Thoracic aorta (tissue), 2 donors: ENCODE data around the gene ARHGEF28. TPM values are rescaled to one million over a fixed set of nuclear protein-coding genes. Genes with fewer than 3 reads are reported as not detected.

Source experiments
- ATAC-seq: fragments of 150-250 bp; one replicate; pipeline ENCODE4 v1.8.0; 2017; ENCODE audit warnings: low read depth; ENCODE audit not compliant: insufficient number of reproducible peaks, low FRiP score
- DNase-seq: peaks from one replicate; pipeline ENCODE4 v3.0.0-alpha.2; 2020; ENCODE audit warnings: low spot score
- H3K27ac ChIP-seq, 2 donors: fragments of 200-600 bp; sonication (generic); 1 replicate in 1 of 2; 2 replicates in 1 of 2; pipeline ENCODE4 v1.5.1; 2016; ENCODE audit warnings: mild to moderate bottlenecking in 2 of 2, moderate library complexity in 2 of 2
- H3K27me3 ChIP-seq: fragments of 200-600 bp; sonication (generic); replicated peaks from 2 replicates; pipeline ENCODE4 v1.6.0; 2016; ENCODE audit warnings: mild to moderate bottlenecking; ENCODE audit not compliant: insufficient read depth
- H3K36me3 ChIP-seq: fragments of 200-600 bp; sonication (generic); one replicate; pipeline ENCODE4 v1.5.1; 2016
- H3K4me1 ChIP-seq, 2 donors: fragments of 200-600 bp; sonication (generic); 1 replicate in 1 of 2; 2 replicates in 1 of 2; pipeline versions ENCODE4 v1.5.1 to v1.6.0; 2016; ENCODE audit warnings: low read depth in 2 of 2, mild to moderate bottlenecking in 1 of 2; ENCODE audit not compliant: control insufficient read depth in 1 of 2
- H3K4me3 ChIP-seq: fragments of 200-600 bp; sonication (generic); 2 replicates; pipeline ENCODE4 v1.5.1; 2016; ENCODE audit warnings: mild to moderate bottlenecking
- H3K9me3 ChIP-seq: fragments of 200-600 bp; sonication (generic); 2 replicates; pipeline ENCODE4 v1.5.1; 2016
- total RNA-seq, 2 donors: library from RNA; depleted of rRNA; stranded (reverse); fragments of >200 nt; gene quantifications; one replicate each; pipeline versions ENCODE4 v1.1.0 to v1.2.3, GENCODE V29; 2016
- TF ChIP-seq, protein P1 (sequence below): fragments of 200-600 bp; sonication (generic); IDR thresholded peaks from one replicate; pipeline ENCODE4 v1.5.1; 2019; ENCODE audit warnings: antibody characterized with exemption

The ARHGEF28 gene
- total RNA-seq, 2 donors from 2014 or later = 35.5 to 40.8 TPM

- DNase-seq (no peak), ATAC-seq (no peak)
- Histone ChIP-seq H3K27me3 (no peaks in the 10 kb centered on the region), H3K4me1 (no peaks in the 10 kb centered on the region), H3K36me3 (no peaks in the 10 kb centered on the region), H3K27ac (no peak overlapping the region), H3K9me3 (no peaks in the 10 kb centered on the region), H3K4me3 (no peak overlapping the region)
- TF ChIP-seq, protein P1, sequence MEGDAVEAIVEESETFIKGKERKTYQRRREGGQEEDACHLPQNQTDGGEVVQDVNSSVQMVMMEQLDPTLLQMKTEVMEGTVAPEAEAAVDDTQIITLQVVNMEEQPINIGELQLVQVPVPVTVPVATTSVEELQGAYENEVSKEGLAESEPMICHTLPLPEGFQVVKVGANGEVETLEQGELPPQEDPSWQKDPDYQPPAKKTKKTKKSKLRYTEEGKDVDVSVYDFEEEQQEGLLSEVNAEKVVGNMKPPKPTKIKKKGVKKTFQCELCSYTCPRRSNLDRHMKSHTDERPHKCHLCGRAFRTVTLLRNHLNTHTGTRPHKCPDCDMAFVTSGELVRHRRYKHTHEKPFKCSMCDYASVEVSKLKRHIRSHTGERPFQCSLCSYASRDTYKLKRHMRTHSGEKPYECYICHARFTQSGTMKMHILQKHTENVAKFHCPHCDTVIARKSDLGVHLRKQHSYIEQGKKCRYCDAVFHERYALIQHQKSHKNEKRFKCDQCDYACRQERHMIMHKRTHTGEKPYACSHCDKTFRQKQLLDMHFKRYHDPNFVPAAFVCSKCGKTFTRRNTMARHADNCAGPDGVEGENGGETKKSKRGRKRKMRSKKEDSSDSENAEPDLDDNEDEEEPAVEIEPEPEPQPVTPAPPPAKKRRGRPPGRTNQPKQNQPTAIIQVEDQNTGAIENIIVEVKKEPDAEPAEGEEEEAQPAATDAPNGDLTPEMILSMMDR = no peak
Measured at GRCh38 chr5:73615947-73616346, 10.0 kb upstream of the ARHGEF28 start.

GRCh38 chr5:73617510-73618279 is 8.3 kb upstream of the ARHGEF28 start:
- H3K4me3 ChIP-seq = no peak overlapping the region
- no peak overlapping the region for H3K27ac ChIP-seq
- H3K9me3 ChIP-seq = no peaks in the 10 kb centered on the region
- ATAC-seq = no peak
- DNase-seq = no peak
- H3K36me3 ChIP-seq = no peaks in the 10 kb centered on the region
- TF ChIP-seq, protein P1 = no peak
- H3K4me1 ChIP-seq = no peaks in the 10 kb centered on the region
- no peaks in the 10 kb centered on the region for H3K27me3 ChIP-seq

GRCh38 chr5:73619606-73620333 is 6.2 kb upstream of the ARHGEF28 start:
- H3K36me3 ChIP-seq = no peaks in the 10 kb centered on the region
- H3K27ac ChIP-seq = no peak overlapping the region
- no peak overlapping the region for H3K4me3 ChIP-seq
- DNase-seq (no peak), ATAC-seq (no peak)
- H3K9me3 ChIP-seq = no peaks in the 10 kb centered on the region
- H3K27me3 ChIP-seq = no peaks in the 10 kb centered on the region
- TF ChIP-seq, protein P1 = no peak
- H3K4me1 ChIP-seq = no peaks in the 10 kb centered on the region

DNA sequence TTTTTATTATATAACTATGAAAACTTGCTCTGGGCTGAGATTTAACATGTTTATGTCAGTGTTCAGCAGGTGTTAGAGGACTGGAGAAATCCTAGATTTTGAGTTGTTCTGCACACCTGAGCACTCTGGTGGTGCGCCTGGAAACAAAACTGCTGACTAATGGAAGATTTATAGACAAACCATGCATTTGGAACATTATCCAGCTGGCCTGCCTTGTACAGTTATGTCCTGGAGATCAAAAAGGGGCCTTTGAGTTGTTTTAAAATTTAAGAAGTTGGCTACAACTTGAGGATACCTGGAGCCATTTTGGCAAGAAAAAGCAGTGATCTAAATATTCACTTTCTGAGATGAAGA is 5.7 kb upstream of the ARHGEF28 start:
- Histone ChIP-seq H3K9me3 (no peaks in the 10 kb centered on the region), H3K36me3 (no peaks in the 10 kb centered on the region), H3K27ac (no peak overlapping the region), H3K4me3 (no peak overlapping the region), H3K27me3 (no peaks in the 10 kb centered on the region), H3K4me1 (peaks cover 0 to 5% of the 10 kb centered on the region in 2 donors)
- TF ChIP-seq, protein P1 = no peak
- DNase-seq (no peak), ATAC-seq (no peak)

- DNase-seq (no peak), ATAC-seq (no peak)
- TF ChIP-seq, protein P1 = no peak
- Histone ChIP-seq H3K27me3 (no peaks in the 10 kb centered on the region), H3K36me3 (no peaks in the 10 kb centered on the region), H3K4me3 (no peak overlapping the region), H3K27ac (no peak overlapping the region), H3K9me3 (no peaks in the 10 kb centered on the region), H3K4me1 (peaks cover 3 to 22% of the 10 kb centered on the region in 2 donors)
Measured at GRCh38 chr5:73623060-73623459, 2.9 kb upstream of the ARHGEF28 start.
